Globus pallidus (tissue), 1 donor: ENCODE data around the gene RASSF7.
"Not testable (repeated sequence)": the region's sequence is repeated elsewhere in the genome, so short reads cannot be mapped to it uniquely, and the experiment has no call there.

Source experiments
- DNase-seq: peaks from one replicate; pipeline ENCODE4 v3.0.0-alpha.2; 2015; ENCODE audit warnings: low spot score

The RASSF7 gene

GRCh38 chr11:567011-567628 lies 6.3 kb downstream of the RASSF7 start:
- DNase-seq, result no peak

DNA sequence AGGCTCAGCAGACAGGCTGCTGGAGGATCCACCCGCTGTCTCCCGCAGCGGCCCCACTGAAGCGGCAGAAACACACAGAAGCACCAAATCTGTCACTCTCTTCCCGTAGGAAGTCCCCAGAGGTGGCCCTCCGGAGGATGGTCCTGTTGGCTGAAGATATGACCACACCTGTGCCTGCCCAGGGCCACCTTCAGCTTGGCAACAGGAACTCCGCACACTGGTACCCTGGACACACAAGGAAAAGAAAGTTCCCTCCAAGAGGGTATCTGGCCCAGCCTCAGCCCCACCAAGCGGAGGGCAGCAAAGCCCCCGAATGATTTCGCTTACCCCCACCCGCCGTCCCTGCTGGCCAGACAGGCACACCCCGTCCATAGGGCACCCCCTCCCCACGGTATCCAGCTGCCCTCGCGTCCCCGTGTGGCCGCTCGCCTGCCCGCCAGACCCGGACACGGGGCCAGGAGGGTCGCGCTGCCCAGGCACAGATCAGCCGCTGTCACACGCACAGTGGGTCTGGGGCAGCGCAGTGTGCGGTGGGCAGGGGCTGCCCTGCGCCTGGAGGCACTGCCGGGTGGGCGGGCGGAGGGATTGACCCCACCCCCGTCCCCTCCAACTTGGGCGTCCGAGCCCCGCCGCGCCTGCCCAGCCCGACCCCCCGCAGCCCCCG lies 7.0 kb downstream of the RASSF7 start:
- no peak for DNase-seq

DNA sequence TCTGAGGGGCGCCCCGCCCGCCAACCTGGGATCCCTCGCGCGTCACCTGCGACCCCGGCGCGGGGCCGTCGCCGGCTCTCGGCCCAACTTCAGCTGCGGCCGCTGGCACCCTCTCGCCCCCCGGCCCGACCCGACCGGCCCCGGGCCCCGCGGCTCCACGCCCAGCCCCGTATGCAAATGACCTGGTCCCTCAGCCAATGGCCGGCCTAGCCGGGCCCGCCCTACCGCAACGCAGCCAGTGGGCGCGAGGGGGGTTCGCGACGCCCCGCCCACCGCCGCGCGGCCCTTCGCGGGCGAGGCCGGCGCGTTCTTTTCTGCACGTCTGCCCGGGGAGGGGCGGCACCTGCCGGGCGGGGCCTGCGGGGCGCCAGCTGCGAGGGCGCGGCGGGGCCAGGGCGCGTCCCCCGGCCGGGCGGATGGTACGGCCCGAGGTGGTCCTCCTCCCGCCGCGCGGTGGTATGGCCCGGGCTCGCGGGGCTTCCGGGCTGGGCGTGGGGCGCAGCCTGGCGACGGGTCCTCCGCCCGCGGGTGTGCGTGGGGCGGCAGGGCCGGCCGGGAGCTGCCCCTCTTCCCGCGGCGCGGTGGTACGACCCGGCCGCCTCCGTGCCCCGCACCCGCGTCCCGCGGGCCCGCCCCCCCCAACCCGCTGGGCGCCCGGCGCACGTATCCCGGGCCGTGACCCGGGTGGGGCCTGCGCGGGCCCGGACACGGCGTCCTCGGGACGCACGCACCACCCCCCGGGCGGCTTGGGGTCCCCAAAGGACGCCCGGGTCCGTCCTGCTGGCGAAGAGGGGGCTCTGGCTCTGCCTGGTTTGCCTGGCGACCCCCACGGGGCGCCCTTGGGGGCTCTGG lies 7.8 kb downstream of the RASSF7 start:
- peak; percentile 86 for DNase-seq

DNA sequence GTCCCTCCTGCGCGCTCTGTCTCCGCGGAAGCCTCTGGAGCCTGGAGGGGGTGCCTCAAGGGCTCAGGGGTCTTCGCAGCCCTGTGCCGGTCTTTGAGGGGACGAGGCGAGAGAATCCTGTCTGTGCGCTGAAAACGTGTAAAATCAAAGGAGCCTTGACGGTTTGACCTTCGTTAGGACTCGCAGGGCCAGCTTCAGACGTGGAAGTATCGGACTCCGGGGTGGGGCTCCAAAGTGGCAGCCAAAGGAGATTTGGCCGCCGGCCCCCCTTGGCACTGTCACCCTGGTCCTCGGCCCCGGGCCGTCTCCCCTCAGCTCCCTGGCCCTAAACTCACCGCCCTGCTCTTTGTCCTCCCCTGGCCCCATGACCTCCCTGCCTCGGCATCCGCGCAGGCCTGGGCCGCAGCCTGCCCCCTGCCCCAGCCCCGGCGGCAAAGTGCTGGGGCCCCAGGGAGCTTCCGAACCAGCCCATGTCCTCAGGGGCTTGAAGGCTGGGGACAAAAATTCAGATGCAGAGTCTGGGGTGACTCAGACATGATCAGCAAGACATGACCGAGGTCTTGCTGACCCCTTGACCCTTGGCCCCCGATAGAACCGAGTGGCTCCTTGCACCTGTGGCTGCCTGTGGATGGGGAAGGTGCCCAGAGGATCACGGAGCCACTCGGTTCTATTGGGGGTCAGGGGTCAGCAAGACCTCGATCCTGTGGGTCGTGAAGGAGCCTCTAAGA lies 8.6 kb downstream of the RASSF7 start:
- no peak for DNase-seq

GRCh38 chr11:571802-572185 lies 11.0 kb downstream of the RASSF7 start:
- no peak for DNase-seq

DNA sequence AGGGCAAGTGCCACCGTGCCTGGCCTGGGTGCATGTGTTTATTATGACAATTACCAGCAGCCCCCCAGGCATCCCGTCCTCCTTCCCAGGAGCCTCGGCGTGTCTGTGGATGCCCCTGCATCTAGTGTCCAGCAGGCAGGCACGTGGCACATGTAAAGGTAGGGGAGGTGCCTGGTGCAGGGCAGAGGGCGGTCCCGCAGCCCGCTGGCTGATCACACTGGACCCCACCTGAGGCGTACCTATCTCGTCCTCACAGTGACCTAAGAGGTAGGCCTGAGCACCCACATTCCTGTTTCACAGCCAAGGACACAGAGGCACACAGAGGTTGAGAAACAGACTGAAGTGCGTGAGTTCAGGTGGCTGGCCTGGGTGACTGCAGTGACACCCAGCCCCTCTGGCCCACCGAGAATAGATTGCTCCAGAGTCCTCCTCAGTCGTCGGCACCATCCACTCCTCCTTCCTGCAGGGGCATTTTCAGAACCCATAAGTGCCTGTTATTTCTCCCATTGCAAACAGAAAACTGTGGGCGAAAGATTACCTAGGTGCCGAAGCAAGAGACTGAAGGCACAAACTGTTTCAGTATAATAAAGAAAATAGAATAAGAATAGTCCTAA lies 12.5 kb downstream of the RASSF7 start:
- no peak for DNase-seq

- not testable (repeated sequence) for DNase-seq
Measured at GRCh38 chr11:574031-574570, 13.3 kb downstream of the RASSF7 start.

- no peak for DNase-seq
Measured at GRCh38 chr11:574632-575312, 14.0 kb downstream of the RASSF7 start.

- DNase-seq, result no peak
Measured at GRCh38 chr11:575313-575995, 14.7 kb downstream of the RASSF7 start.

DNA sequence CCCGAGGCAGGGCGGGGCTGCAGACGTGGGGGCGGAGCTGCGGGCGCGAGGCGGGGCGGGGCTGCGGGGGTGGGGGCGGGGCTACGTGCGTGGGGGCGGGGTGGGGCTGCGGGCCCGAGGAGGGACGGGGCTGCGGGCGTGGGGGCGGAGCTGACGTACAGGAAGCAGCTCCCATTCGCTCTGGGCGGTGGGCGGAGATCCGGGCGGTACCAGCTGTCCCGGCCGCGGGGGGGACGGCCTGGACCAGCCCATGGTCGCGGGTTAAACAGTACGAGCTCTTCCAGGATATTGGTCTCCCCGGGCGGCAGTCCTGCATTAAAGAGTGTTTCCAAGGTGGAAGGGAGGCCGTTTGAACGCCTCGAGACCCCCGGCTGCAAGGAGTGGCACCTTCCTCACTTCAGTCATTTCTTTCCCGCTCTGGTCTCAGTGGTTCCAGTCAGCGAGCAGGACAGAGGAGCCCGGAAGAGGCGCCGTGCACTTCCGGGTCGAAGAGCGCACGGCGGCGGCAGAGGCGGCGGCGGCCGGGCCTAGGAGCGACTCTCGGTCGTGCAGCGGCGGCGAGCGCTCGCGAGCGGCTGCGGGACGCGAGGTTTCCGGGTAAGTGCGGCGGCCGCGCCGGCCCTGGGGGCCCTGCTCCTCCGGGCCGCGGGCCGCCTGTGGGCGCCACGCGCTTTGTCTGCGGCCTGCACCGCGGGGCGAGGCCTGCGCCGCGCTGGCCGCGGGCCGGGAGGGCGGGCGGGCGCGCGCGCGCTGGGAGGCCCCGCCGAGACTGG lies 15.4 kb downstream of the RASSF7 start, which contains the start of gene PHRF1:
PHRF1 (plus strand) TSS at position 475 of the 773 bp plus-strand sequence. CDS start 5,043 bp downstream, outside the sequence.
- DNase-seq, result peak; percentile 96

DNA sequence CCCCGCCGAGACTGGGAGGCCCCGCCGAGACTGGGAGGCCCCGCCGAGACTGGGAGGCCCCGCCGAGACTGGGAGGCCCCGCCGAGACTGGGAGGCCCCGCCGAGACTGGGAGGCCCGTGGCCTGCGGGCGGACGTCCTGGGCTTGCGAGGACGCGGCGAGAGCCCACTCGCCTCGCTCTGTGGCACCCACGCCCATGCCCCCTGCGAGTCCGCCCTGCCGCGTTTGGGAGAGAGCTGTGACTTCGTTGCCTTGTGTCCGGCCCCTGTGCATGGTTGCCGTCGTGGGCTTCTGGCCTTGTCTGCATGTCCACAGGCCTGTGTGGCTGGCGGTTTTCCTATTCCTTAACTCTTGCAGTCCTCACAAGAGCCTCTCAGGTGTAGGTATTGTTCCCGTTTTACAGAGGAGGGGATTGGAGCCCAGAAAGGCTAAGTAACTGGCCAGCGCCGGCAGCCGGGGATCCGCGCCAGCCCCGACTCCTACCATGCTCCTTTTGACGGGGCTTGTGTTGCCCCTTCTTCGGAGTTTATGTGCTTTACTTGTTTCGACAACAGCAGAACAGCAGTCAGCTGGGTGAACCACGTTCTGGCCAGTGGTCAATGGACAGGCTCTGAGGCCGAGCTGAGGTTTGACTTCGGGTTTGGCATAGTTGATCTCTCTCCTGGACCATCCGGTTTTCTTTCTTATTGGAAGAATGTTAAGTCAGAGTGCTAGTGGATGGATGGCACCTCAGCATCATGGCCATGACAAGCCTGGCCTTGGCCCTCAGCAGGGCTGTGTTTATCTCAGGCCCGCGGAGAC lies 16.2 kb downstream of the RASSF7 start:
- no peak for DNase-seq

- DNase-seq, result no peak
Measured at GRCh38 chr11:577611-577894, 16.8 kb downstream of the RASSF7 start.

DNA sequence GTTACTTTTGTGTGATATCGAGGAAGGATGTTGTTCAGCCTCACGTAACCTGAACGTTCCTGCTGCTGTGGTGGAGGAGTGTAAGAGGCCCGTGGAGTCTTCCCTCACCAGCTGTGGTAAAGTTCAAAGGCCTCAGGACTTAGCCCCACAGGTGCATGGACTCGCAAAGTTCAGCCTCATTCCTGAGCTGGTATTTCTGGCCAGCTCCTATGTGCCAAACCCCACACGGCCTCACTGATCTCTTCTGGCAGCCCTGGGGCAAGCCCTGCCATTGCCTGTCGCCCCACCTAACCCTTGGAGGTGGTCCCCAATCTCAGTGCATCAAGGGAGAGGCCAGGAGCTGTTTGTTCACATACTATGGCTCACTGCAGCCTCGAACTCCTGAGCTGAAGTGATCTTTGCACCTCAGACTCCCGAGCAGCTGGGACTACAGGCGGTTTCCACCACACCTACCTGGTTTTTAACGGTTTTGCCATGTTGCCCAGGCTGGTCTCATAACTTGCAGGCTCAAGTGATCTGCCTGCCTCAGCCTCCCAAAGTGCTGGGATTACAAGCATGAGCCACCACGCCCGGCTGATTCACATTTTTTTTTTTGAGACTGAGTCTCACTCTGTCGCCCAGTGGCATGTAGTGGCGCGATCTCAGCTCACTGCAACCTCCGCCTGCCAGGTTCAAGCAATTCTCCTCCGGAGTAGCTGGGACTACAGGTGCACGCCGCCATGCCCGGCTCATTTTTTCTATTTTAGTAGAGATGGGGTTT lies 17.7 kb downstream of the RASSF7 start:
- no peak for DNase-seq

GRCh38 chr11:579830-580601 lies 19.2 kb downstream of the RASSF7 start:
- DNase-seq, result no peak

GRCh38 chr11:581342-581741 lies 20.6 kb downstream of the RASSF7 start:
- DNase-seq, result no peak

DNA sequence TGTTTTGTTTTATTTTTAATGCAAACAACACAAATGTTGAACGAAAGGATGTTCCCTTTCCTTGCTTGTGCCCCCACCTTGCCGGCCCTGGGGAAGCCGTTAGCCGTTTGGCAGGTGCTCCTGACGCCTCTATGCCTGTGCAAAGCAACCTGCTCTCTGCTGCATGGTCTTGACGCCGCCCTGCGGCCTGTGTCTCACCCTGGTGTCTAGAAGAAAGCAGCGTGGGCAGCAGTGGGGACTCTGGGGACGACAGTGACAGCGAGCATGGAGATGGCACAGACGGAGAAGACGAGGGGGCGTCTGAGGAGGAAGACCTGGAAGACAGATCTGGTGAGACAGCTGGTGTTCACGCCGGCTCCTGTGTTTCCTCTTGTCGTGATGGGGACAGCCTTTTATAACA lies 21.0 kb downstream of the RASSF7 start:
- no peak for DNase-seq

- DNase-seq, result no peak
Measured at GRCh38 chr11:584287-584686, 23.5 kb downstream of the RASSF7 start.
